Endothelial cell of umbilical vein (primary cell): ENCODE data around the gene TMEM54. TPM values are rescaled to one million over a fixed set of nuclear protein-coding genes. Genes with fewer than 3 reads are reported as not detected.

Experiments
- BruUV-seq: library from RNA; stranded (reverse); fragments of 400-500 nt; replicated peaks from 2 replicates; lab custom pipeline; 2021; lab: Mats Ljungman, UMichigan
- CTCF ChIA-PET: fragments of 300-600, 350-600 bp; sonication (Branson Sonifier 250); formaldehyde crosslinking; loops from one replicate; lab custom pipeline; 2021; ENCODE audit warnings: antibody characterized with exemption, inconsistent platforms; lab: Charles Lee
- POLR2A ChIA-PET: fragments of 300-600, 350-600 bp; sonication (Branson Sonifier 250); formaldehyde crosslinking; loops from one replicate; lab custom pipeline; 2021; ENCODE audit warnings: antibody characterized with exemption, inconsistent platforms; lab: Charles Lee
- DNase-seq: peaks from one replicate; pipeline ENCODE4 v3.0.0-alpha.2; 2011; ENCODE audit warnings: low read depth, low spot score
- FAIRE-seq: peaks from 2 replicates; lab custom pipeline; 2011; peaks lifted over from hg19 to GRCh38; lab: Jason Lieb, UNC
- H2AFZ ChIP-seq: 2 replicates; pipeline ENCODE4 v1.6.0; 2012; ENCODE audit warnings: low read depth, low read length, control low read depth, inconsistent platforms
- H3K27ac ChIP-seq: 2 replicates; pipeline ENCODE4 v1.5.1; 2011; ENCODE audit warnings: low read depth, mild to moderate bottlenecking, control low read depth, low read length, moderate library complexity; ENCODE audit not compliant: insufficient read depth
- H3K27me3 ChIP-seq, 2 experiments: 2 replicates each; pipeline versions ENCODE4 v1.6.0 to v1.6.1; 2011; ENCODE audit warnings: low read length in 2 of 2, mixed read lengths in 1 of 2; ENCODE audit not compliant: control insufficient read depth in 2 of 2, insufficient read depth in 2 of 2
- H3K36me3 ChIP-seq, 2 experiments: 2 replicates in 1 of 2; 3 replicates in 1 of 2; pipeline ENCODE4 v1.5.1; 2011; ENCODE audit warnings: low read length in 2 of 2, mild to moderate bottlenecking in 1 of 2, moderate library complexity in 1 of 2; ENCODE audit not compliant: control insufficient read depth in 2 of 2, insufficient read depth in 2 of 2; ENCODE audit errors: extremely low read depth in 1 of 2
- H3K4me1 ChIP-seq: 3 replicates; pipeline ENCODE4 v1.5.1; 2011; ENCODE audit warnings: mild to moderate bottlenecking, low read length; ENCODE audit not compliant: control insufficient read depth, insufficient read depth; ENCODE audit errors: extremely low read depth
- H3K4me2 ChIP-seq: 2 replicates; pipeline ENCODE4 v1.6.1; 2011; ENCODE audit warnings: low read length, control low read depth, mixed read lengths; ENCODE audit not compliant: insufficient read depth
- H3K4me3 ChIP-seq, 3 experiments: fragments of 200-600 bp in 1 of 3; sonication (generic), shearing (Covaris generic) in 1 of 3; replicated peaks in 1 of 3; 2 replicates each; pipeline ENCODE4 v1.5.1; 2011 to 2016; ENCODE audit warnings: control low read depth in 3 of 3, low read length in 3 of 3, mild to moderate bottlenecking in 2 of 3, inconsistent platforms in 1 of 3, low read depth in 1 of 3, moderate library complexity in 1 of 3; ENCODE audit not compliant: insufficient read depth in 1 of 3
- H3K79me2 ChIP-seq: 2 replicates; pipeline ENCODE4 v1.6.0; 2012; ENCODE audit warnings: low read length, inconsistent platforms; ENCODE audit not compliant: control insufficient read depth, insufficient read depth
- H3K9ac ChIP-seq: replicated peaks from 2 replicates; pipeline ENCODE3; 2011; ENCODE audit warnings: low read length, control low read depth; ENCODE audit not compliant: insufficient read depth; ENCODE audit errors: extremely low read depth
- H3K9me1 ChIP-seq: replicated peaks from 3 replicates; pipeline ENCODE4 v1.6.0; 2011; ENCODE audit warnings: mild to moderate bottlenecking, low read length; ENCODE audit not compliant: control insufficient read depth, insufficient read depth; ENCODE audit errors: extremely low read depth
- H3K9me3 ChIP-seq: replicated peaks from 2 replicates; pipeline ENCODE4 v1.5.1; 2012; ENCODE audit warnings: low read length, inconsistent platforms; ENCODE audit not compliant: control insufficient read depth, insufficient read depth
- H4K20me1 ChIP-seq: replicated peaks from 2 replicates; pipeline ENCODE3; 2011; ENCODE audit warnings: mild to moderate bottlenecking, low read length; ENCODE audit not compliant: control insufficient read depth, insufficient read depth; ENCODE audit errors: extremely low read depth
- CTCF ChIP-seq, 2 donors: IDR thresholded peaks; 1 replicate in 1 of 2; 2 replicates in 1 of 2; pipeline ENCODE4 v1.5.1; 2011; ENCODE audit warnings: low read length in 2 of 2, mild to moderate bottlenecking in 2 of 2, moderate library complexity in 2 of 2, control low read depth in 1 of 2, inconsistent platforms in 1 of 2, low read depth in 1 of 2; ENCODE audit not compliant: insufficient read depth in 1 of 2; ENCODE audit errors: extremely low read depth in 1 of 2
- EZH2 ChIP-seq: IDR thresholded peaks from 2 replicates; pipeline ENCODE4 v1.6.1; 2012; ENCODE audit warnings: borderline replicate concordance, low read depth, mild to moderate bottlenecking, moderate library complexity, low read length, inconsistent platforms; ENCODE audit not compliant: severe bottlenecking
- FOS ChIP-seq: IDR thresholded peaks from 2 replicates; pipeline ENCODE4 v1.6.1; 2011; ENCODE audit warnings: mild to moderate bottlenecking, low read length, moderate library complexity, borderline replicate concordance; ENCODE audit not compliant: insufficient read depth
- GATA2 ChIP-seq: IDR thresholded peaks from 2 replicates; pipeline ENCODE4 v1.7.0; 2011; ENCODE audit warnings: low read depth, mild to moderate bottlenecking, moderate library complexity, mixed read lengths, low read length; ENCODE audit not compliant: insufficient read length, insufficient read depth
- JUN ChIP-seq: IDR thresholded peaks from 2 replicates; pipeline ENCODE4 v1.6.1; 2011; ENCODE audit warnings: borderline replicate concordance, low read depth; ENCODE audit not compliant: insufficient read length, insufficient read depth
- MAX ChIP-seq: IDR thresholded peaks from 2 replicates; pipeline ENCODE4 v1.6.1; 2011; ENCODE audit not compliant: insufficient read depth, insufficient read length
- MYC ChIP-seq: IDR thresholded peaks from one replicate; pipeline ENCODE4 v1.6.1; 2011; ENCODE audit warnings: mild to moderate bottlenecking, low read depth, low read length
- POLR2A ChIP-seq: IDR thresholded peaks from 2 replicates; pipeline ENCODE4 v1.6.1; 2012; ENCODE audit warnings: low read depth, mild to moderate bottlenecking, control low read depth, low read length
- POLR2AphosphoS5 ChIP-seq: IDR thresholded peaks from 2 replicates; pipeline ENCODE4 v1.6.1; 2012; ENCODE audit warnings: low read depth, mild to moderate bottlenecking, control low read depth, low read length, moderate library complexity; ENCODE audit not compliant: insufficient read depth
- dilution Hi-C: fragments of 300-500 bp; cut with MboI; formaldehyde crosslinking; loops from one replicate; pipeline ENCODE4 v1.15.0; 2019; ENCODE audit warnings: low sequenced_read_pairs; ENCODE audit not compliant: extremely low pct_ligation_motif_present
- intact Hi-C: fragments of 100-400 bp; cut with micrococcal nuclease; formaldehyde crosslinking; loops from one replicate; pipeline ENCODE4 v1.10.0; 2022
- polyA plus RNA-seq, 4 experiments: library from polyadenylated mRNA; depleted of rRNA in 3 of 4; stranded (reverse) in 3 of 4; unstranded in 1 of 4; fragments of >200 nt; gene quantifications; 2 replicates each; pipeline versions ENCODE4 v1.2.1 to v1.2.3, GENCODE V29; 2011 to 2012; ENCODE audit warnings: missing spikeins in 1 of 4
- total RNA-seq: library from RNA; stranded (reverse); gene quantifications from 2 replicates; pipeline ENCODE4 v1.2.3, GENCODE V29; 2021

TMEM54 gene
- total and polyA plus RNA-seq, 2 donors (not counting 3 experiments of a cell fraction or from before 2014, with no cell fraction given): 23.6 to 77.2 TPM

- CTCF ChIA-PET: interaction anchor here (0.5 to 2.3 kb wide), 8 partner anchors 9 to 204 kb away, joined by 3 to 9 read pairs (median 4); no protein-coding TSS in a partner anchor
Measured at GRCh38 chr1:32881871-32882850, 19.0 kb downstream of the TMEM54 start.

More at GRCh38 chr1:32881871-32882850, 19.0 kb downstream of the TMEM54 start:
- intact Hi-C loops (no loop called here), dilution Hi-C loops (no loop called here)
- Histone ChIP-seq H3K4me1 (no peaks in the 10 kb centered on the region), H4K20me1 (no peaks in the 10 kb centered on the region), H3K9me1 (no peaks in the 10 kb centered on the region), H3K27ac (no peak overlapping the region), H3K36me3 (no peaks in the 10 kb centered on the region), H3K4me3 (no peak overlapping the region), H3K4me2 (no peak overlapping the region), H3K79me2 (no peaks in the 10 kb centered on the region), H3K9ac (no peak overlapping the region), H2AFZ (no peak overlapping the region), H3K9me3 (no peaks in the 10 kb centered on the region), H3K27me3 (peaks cover 13 to 15% of the 10 kb centered on the region in 2 experiments)
- POLR2A ChIA-PET: no interaction called here
- FAIRE-seq: no peak
- no TSS peak for BruUV-seq
- TF ChIP-seq CTCF (IDR thresholded peaks at IDR 0.05; ENCODE audit: extremely low read depth in 1 of 2, insufficient read depth in 1 of 2, low read depth in 1 of 2, low read length in 2 of 2) (no peak), GATA2 (no peak), JUN (no peak), FOS (no peak), MYC (no peak), POLR2AphosphoS5 (no peak), POLR2A (no peak), MAX (no peak), EZH2 (no peak)
- no peak for DNase-seq
